GM21528 (cell line): ENCODE data around the gene LCLAT1.

ENCODE experiments used
- ATAC-seq: cut with Tn5 transposase; IDR thresholded peaks from one replicate; pipeline ENCODE4 v1.9.1; 2021; ENCODE audit warnings: mild to moderate bottlenecking, moderate library complexity; ENCODE audit not compliant: unreplicated experiment, low FRiP score

Gene LCLAT1

GRCh38 chr2:30686669-30687068 is 239.6 kb downstream of the LCLAT1 start:
- no peak for ATAC-seq

GRCh38 chr2:30688956-30689401 is 241.9 kb downstream of the LCLAT1 start:
- no peak for ATAC-seq

GRCh38 chr2:30689496-30690125 is 242.6 kb downstream of the LCLAT1 start:
- ATAC-seq: no peak

GRCh38 chr2:30690126-30690561 is 243.1 kb downstream of the LCLAT1 start:
- ATAC-seq: no peak

- no peak for ATAC-seq
Measured at GRCh38 chr2:30691091-30691947, 244.3 kb downstream of the LCLAT1 start.

GRCh38 chr2:30691948-30692828 is 245.1 kb downstream of the LCLAT1 start:
- ATAC-seq: no peak

- no peak for ATAC-seq
Measured at GRCh38 chr2:30692829-30693275, 245.8 kb downstream of the LCLAT1 start.
